GM12878 (cell line): Measurements from ENCODE around the gene DBNL. TPM values are rescaled to one million over a fixed set of nuclear protein-coding genes. Genes with fewer than 3 reads are reported as not detected.

ENCODE experiments used
- ATAC-seq: fragments of 200-7000 bp; cut with Tn5 transposase; 3 replicates; pipeline ENCODE4 v1.9.1; 2020; ENCODE audit warnings: mild to moderate bottlenecking, moderate library complexity
- BruUV-seq: library from RNA; stranded (reverse); fragments of 400-500 nt; replicated peaks from 2 replicates; lab custom pipeline; 2021; lab: Mats Ljungman, UMichigan
- CTCF ChIA-PET: fragments of 300-600 bp; sonication (Branson Sonifier 250); formaldehyde crosslinking; extraction: SDS; loops from one replicate; lab custom pipeline; 2021; ENCODE audit warnings: inconsistent platforms; lab: Yijun Ruan, JAX
- POLR2A ChIA-PET: fragments of 350-600 bp; formaldehyde crosslinking; extraction: SDS; loops from one replicate; lab custom pipeline; 2021; ENCODE audit warnings: inconsistent platforms; lab: Charles Lee
- RAD21 ChIA-PET: fragments of 300-600 bp; sonication (Branson Sonifier 250); formaldehyde crosslinking; loops from one replicate; lab custom pipeline; 2023; ENCODE audit warnings: antibody characterized with exemption; ENCODE audit not compliant: unreplicated experiment; lab: Charles Lee
- SMC1A ChIA-PET: fragments of 300-600 bp; sonication (Branson Sonifier 250); formaldehyde crosslinking; loops from one replicate; lab custom pipeline; 2023; ENCODE audit not compliant: unreplicated experiment, uncharacterized antibody; lab: Charles Lee
- DNase-seq: peaks from one replicate; pipeline ENCODE4 v3.0.0-alpha.2; 2011; ENCODE audit warnings: low read depth, low spot score
- FAIRE-seq: peaks from 3 replicates; lab custom pipeline; 2011; peaks lifted over from hg19 to GRCh38; lab: Jason Lieb, UNC
- H2AFZ ChIP-seq: 2 replicates; pipeline ENCODE4 v1.6.0; 2011; ENCODE audit warnings: low read depth, low read length, control low read depth; ENCODE audit not compliant: control insufficient read depth
- H3K27ac ChIP-seq: 2 replicates; pipeline ENCODE4 v1.5.1; 2011; ENCODE audit warnings: control low read depth; ENCODE audit not compliant: control insufficient read depth, insufficient read depth
- H3K27me3 ChIP-seq, 2 experiments: replicated peaks in 1 of 2; 2 replicates each; pipeline versions ENCODE4 v1.6.0 to v1.6.1; 2011; ENCODE audit warnings: low read length in 1 of 2; ENCODE audit not compliant: control insufficient read depth in 2 of 2, insufficient read depth in 2 of 2
- H3K36me3 ChIP-seq, 2 experiments: 2 replicates each; pipeline ENCODE4 v1.5.1; 2011; ENCODE audit warnings: low read length in 1 of 2; ENCODE audit not compliant: control insufficient read depth in 2 of 2, insufficient read depth in 2 of 2
- H3K4me1 ChIP-seq: 2 replicates; pipeline ENCODE4 v1.6.1; 2011; ENCODE audit warnings: mild to moderate bottlenecking, low read length, moderate library complexity, mixed read lengths; ENCODE audit not compliant: control insufficient read depth, insufficient read depth
- H3K4me2 ChIP-seq: 2 replicates; pipeline ENCODE4 v1.6.0; 2011; ENCODE audit warnings: control low read depth; ENCODE audit not compliant: control insufficient read depth, insufficient read depth
- H3K4me3 ChIP-seq: fragments of 200-600 bp; sonication (generic); 2 replicates; pipeline ENCODE4 v1.5.1; 2016
- H3K79me2 ChIP-seq: 2 replicates; pipeline ENCODE4 v1.6.0; 2011; ENCODE audit warnings: low read length; ENCODE audit not compliant: control insufficient read depth, insufficient read depth
- H3K9ac ChIP-seq: 2 replicates; pipeline ENCODE4 v1.8.0; 2011; ENCODE audit warnings: low read length, control low read depth, mixed read lengths; ENCODE audit not compliant: control insufficient read depth, insufficient read depth
- H3K9me3 ChIP-seq: replicated peaks from 3 replicates; pipeline ENCODE4 v1.5.1; 2011; ENCODE audit warnings: mild to moderate bottlenecking, low read length; ENCODE audit not compliant: control insufficient read depth, insufficient read depth
- H4K20me1 ChIP-seq: 2 replicates; pipeline ENCODE4 v1.6.0; 2011; ENCODE audit not compliant: control insufficient read depth, insufficient read depth
- BCLAF1 ChIP-seq: fragments of 450-650 bp; IDR thresholded peaks from 2 replicates; pipeline ENCODE4 v1.6.1; 2017; ENCODE audit warnings: antibody characterized with exemption, mild to moderate bottlenecking, moderate library complexity
- BRCA1 ChIP-seq: IDR thresholded peaks from 2 replicates; pipeline ENCODE4 v1.6.1; 2011; ENCODE audit warnings: low read depth, low read length, improper control_type of control experiment
- CEBPB ChIP-seq, 2 experiments: fragments of 150-350 bp in 1 of 2; IDR thresholded peaks; 2 replicates each; pipeline ENCODE4 v1.6.1; 2012 to 2014; ENCODE audit warnings: low read depth in 2 of 2, low read length in 2 of 2, borderline replicate concordance in 1 of 2, inconsistent platforms in 1 of 2
- CREM ChIP-seq: IDR thresholded peaks from 2 replicates; pipeline ENCODE4 v1.6.1; 2014; ENCODE audit warnings: antibody characterized with exemption, low read depth
- FOXK2 ChIP-seq: fragments of 450-650 bp; IDR thresholded peaks from 2 replicates; pipeline ENCODE4 v1.6.1; 2017; ENCODE audit warnings: mild to moderate bottlenecking, moderate library complexity
- GATAD2B ChIP-seq: fragments of 450-650 bp; conservative IDR thresholded peaks from 2 replicates; pipeline ENCODE4 v1.6.1; 2017; ENCODE audit warnings: low read depth, mild to moderate bottlenecking, moderate library complexity
- HDGF ChIP-seq: fragments of 450-650 bp; IDR thresholded peaks from 2 replicates; pipeline ENCODE4 v1.6.1; 2016; ENCODE audit warnings: antibody characterized with exemption
- IKZF2 ChIP-seq, 2 experiments: fragments of 450-650 bp; IDR thresholded peaks; 2 replicates each; pipeline ENCODE4 v1.6.1; 2017; ENCODE audit warnings: mild to moderate bottlenecking in 2 of 2, moderate library complexity in 2 of 2
- MTA3 ChIP-seq: IDR thresholded peaks from 2 replicates; pipeline ENCODE4 v1.6.1; 2012; ENCODE audit warnings: low read length, inconsistent platforms, borderline replicate concordance
- MXI1 ChIP-seq: fragments of 150-350 bp; IDR thresholded peaks from 2 replicates; pipeline ENCODE4 v1.6.1; 2011; ENCODE audit warnings: low read depth, mild to moderate bottlenecking, inconsistent platforms, low read length, improper control_type of control experiment
- SMAD1 ChIP-seq: fragments of 450-650 bp; IDR thresholded peaks from 2 replicates; pipeline ENCODE4 v1.6.1; 2018; ENCODE audit warnings: mild to moderate bottlenecking, low read depth; ENCODE audit not compliant: partially characterized antibody
- SUPT20H ChIP-seq: IDR thresholded peaks from 2 replicates; pipeline ENCODE4 v1.6.1; 2011; ENCODE audit warnings: low read depth, mild to moderate bottlenecking, low read length, moderate library complexity, borderline replicate concordance; ENCODE audit not compliant: control insufficient read depth
- TBL1XR1 ChIP-seq: IDR thresholded peaks from 2 replicates; pipeline ENCODE4 v1.6.1; 2012; ENCODE audit warnings: low read depth, low read length, improper control_type of control experiment
- ZSCAN29 ChIP-seq: fragments of 450-650 bp; IDR thresholded peaks from 2 replicates; pipeline ENCODE4 v1.6.1; 2017; ENCODE audit warnings: mild to moderate bottlenecking, moderate library complexity
- ZZZ3 ChIP-seq: IDR thresholded peaks from 2 replicates; pipeline ENCODE4 v1.6.1; 2011; ENCODE audit warnings: low read depth; ENCODE audit not compliant: control insufficient read depth, insufficient read length
- WGBS: methylation state at CpG from one replicate; pipeline ENCODE4 v1.1.6; 2016; ENCODE audit warnings: low lambda C conversion rate; ENCODE audit not compliant: insufficient replicate concordance, insufficient coverage; ENCODE audit errors: missing lambda C conversion rate; 5-methylcytosine and 5-hydroxymethylcytosine counted together
- in situ Hi-C: fragments of 300-500 bp; cut with MboI; formaldehyde crosslinking; loops from 9 replicates; pipeline ENCODE4 v1.14.3; 2018; ENCODE audit warnings: mixed read lengths
- intact Hi-C: fragments of 100-400 bp; cut with micrococcal nuclease; formaldehyde crosslinking; loops from one replicate; pipeline ENCODE4 v1.14.2; 2022; ENCODE audit not compliant: unreplicated experiment
- polyA plus RNA-seq, 11 experiments: library from polyadenylated mRNA; depleted of rRNA in 4 of 11; unstranded in 6 of 11; stranded (reverse) in 5 of 11; fragments of >200 nt; fragmentation: Nextera tagmentation in 4 of 11; fragmentation: Illumina TruSeq in 1 of 11; extraction: Ambion mirVana in 4 of 11; extraction: Trizol in 1 of 11; gene quantifications; 1 replicate in 1 of 11; 2 replicates in 10 of 11; pipeline versions ENCODE4 v1.2.1 to v1.2.3, GENCODE V29; 2011 to 2016; ENCODE audit warnings: inconsistent platforms in 2 of 11, missing spikeins in 2 of 11, low read depth in 1 of 11
- total RNA-seq, 4 experiments: library from RNA; depleted of rRNA in 3 of 4; stranded (reverse); fragments of >200 nt in 3 of 4; fragmentation: Illumina TruSeq in 1 of 4; extraction: Trizol in 1 of 4; gene quantifications; 2 replicates each; pipeline versions ENCODE4 v1.2.1 to v1.2.3, GENCODE V29; 2013 to 2021
- TF ChIP-seq, protein P1 (sequence below): IDR thresholded peaks from 2 replicates; pipeline ENCODE4 v1.6.1; 2012; ENCODE audit warnings: improper control_type of control experiment, low read depth, low read length; ENCODE audit not compliant: insufficient replicate concordance

Gene DBNL
- total and polyA plus RNA-seq, 10 of the 15 experiments (the other 5 are each of a cell fraction or from before 2014, with no cell fraction given): 4.1 to 179 (median 84.3) TPM

GRCh38 chr7:44078521-44078920 is 34.0 kb downstream of the DBNL start:
- Histone ChIP-seq H3K4me2 (peak overlapping the region; percentile 7), H2AFZ (no peak overlapping the region), H4K20me1 (no peaks in the 10 kb centered on the region), H3K36me3 (peaks cover 18 to 38% of the 10 kb centered on the region in 2 experiments), H3K79me2 (peaks cover 22% of the 10 kb centered on the region), H3K27me3 (no peaks in the 10 kb centered on the region), H3K9ac (no peak overlapping the region), H3K4me3 (no peak overlapping the region), H3K9me3 (no peaks in the 10 kb centered on the region), H3K4me1 (peaks cover 18% of the 10 kb centered on the region), H3K27ac (no peak overlapping the region)
- no TSS peak for BruUV-seq
- RAD21 ChIA-PET: interaction anchor here (0.8 to 1.5 kb wide), 2 partner anchors 19 to 180 kb away, joined by 3 read pairs; no protein-coding TSS in a partner anchor
- ATAC-seq (no peak), DNase-seq (no peak), FAIRE-seq (no peak)
- POLR2A ChIA-PET: no interaction called here
- CTCF ChIA-PET: interaction anchor here (0.9 to 1.1 kb wide), 2 partner anchors 14 to 456 kb away, joined by 3 read pairs; no protein-coding TSS in a partner anchor
- intact Hi-C loops: no loop called here
- SMC1A ChIA-PET: interaction anchor here (1.1 kb wide), 1 partner anchor 17 kb away, joined by 3 read pairs; no protein-coding TSS in a partner anchor
- TF ChIP-seq SUPT20H: no peak
- no peak for TF ChIP-seq TBL1XR1
- TF ChIP-seq HDGF: no peak
- no peak for TF ChIP-seq IKZF2 (IDR thresholded peaks at IDR 0.05)
- TF ChIP-seq, protein P1, sequence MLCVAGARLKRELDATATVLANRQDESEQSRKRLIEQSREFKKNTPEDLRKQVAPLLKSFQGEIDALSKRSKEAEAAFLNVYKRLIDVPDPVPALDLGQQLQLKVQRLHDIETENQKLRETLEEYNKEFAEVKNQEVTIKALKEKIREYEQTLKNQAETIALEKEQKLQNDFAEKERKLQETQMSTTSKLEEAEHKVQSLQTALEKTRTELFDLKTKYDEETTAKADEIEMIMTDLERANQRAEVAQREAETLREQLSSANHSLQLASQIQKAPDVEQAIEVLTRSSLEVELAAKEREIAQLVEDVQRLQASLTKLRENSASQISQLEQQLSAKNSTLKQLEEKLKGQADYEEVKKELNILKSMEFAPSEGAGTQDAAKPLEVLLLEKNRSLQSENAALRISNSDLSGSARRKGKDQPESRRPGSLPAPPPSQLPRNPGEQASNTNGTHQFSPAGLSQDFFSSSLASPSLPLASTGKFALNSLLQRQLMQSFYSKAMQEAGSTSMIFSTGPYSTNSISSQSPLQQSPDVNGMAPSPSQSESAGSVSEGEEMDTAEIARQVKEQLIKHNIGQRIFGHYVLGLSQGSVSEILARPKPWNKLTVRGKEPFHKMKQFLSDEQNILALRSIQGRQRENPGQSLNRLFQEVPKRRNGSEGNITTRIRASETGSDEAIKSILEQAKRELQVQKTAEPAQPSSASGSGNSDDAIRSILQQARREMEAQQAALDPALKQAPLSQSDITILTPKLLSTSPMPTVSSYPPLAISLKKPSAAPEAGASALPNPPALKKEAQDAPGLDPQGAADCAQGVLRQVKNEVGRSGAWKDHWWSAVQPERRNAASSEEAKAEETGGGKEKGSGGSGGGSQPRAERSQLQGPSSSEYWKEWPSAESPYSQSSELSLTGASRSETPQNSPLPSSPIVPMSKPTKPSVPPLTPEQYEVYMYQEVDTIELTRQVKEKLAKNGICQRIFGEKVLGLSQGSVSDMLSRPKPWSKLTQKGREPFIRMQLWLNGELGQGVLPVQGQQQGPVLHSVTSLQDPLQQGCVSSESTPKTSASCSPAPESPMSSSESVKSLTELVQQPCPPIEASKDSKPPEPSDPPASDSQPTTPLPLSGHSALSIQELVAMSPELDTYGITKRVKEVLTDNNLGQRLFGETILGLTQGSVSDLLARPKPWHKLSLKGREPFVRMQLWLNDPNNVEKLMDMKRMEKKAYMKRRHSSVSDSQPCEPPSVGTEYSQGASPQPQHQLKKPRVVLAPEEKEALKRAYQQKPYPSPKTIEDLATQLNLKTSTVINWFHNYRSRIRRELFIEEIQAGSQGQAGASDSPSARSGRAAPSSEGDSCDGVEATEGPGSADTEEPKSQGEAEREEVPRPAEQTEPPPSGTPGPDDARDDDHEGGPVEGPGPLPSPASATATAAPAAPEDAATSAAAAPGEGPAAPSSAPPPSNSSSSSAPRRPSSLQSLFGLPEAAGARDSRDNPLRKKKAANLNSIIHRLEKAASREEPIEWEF: no peak
- no peak for TF ChIP-seq GATAD2B
- TF ChIP-seq CREM: no peak
- TF ChIP-seq BRCA1: no peak
- no peak for TF ChIP-seq FOXK2
- no peak for TF ChIP-seq BCLAF1
- no peak for TF ChIP-seq MTA3
- no peak for TF ChIP-seq MXI1
- TF ChIP-seq CEBPB (IDR thresholded peaks at IDR 0.05; ENCODE audit: borderline replicate concordance in 1 of 2, low read depth in 2 of 2, low read length in 2 of 2): no peak
- no peak for TF ChIP-seq ZSCAN29
- TF ChIP-seq ZZZ3: no peak
- TF ChIP-seq SMAD1: no peak
- in situ Hi-C loops: no loop called here
- 37% methylated on average over 8 of the region's 8 CpGs for WGBS
